Measurements from ENCODE around the gene PTF1A.

Gene PTF1A

DNA sequence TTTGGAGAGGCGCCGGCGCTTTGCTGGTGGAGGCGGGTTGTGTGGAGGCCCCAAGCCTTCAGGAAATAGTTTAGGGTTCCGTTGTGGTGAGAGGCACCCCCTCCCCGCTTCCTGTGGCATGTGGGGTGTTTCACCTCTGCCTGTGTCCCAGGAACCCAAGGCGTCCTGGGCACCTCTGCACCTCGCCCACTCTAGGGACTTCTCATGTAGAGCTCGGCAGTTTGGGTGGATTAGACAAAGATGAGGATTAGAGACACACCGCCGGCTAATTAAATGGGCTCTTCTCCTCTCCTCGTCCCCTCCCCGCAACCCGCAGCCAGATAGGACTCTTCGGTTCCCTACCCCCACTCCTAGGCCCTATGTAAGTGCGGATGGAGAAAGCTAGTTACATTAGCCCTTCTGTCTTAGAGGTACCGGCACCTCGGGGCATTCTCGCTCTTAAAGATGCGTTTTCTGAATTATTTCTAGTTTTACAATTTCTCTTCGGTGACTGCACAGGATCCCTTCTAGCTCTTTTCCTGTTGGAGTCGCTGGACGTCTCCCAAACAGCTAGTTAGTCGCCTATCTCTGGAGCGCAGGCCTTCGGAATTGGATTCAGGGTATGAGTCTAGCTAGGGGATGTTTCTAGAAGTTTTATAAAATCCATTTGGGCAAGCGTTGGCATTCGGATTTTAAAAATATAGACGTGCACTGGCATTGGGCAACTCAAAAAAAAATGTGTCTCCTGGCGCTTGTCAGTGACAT, 7.8 kb downstream of the PTF1A start:
- TF ChIP-seq, protein P1, sequence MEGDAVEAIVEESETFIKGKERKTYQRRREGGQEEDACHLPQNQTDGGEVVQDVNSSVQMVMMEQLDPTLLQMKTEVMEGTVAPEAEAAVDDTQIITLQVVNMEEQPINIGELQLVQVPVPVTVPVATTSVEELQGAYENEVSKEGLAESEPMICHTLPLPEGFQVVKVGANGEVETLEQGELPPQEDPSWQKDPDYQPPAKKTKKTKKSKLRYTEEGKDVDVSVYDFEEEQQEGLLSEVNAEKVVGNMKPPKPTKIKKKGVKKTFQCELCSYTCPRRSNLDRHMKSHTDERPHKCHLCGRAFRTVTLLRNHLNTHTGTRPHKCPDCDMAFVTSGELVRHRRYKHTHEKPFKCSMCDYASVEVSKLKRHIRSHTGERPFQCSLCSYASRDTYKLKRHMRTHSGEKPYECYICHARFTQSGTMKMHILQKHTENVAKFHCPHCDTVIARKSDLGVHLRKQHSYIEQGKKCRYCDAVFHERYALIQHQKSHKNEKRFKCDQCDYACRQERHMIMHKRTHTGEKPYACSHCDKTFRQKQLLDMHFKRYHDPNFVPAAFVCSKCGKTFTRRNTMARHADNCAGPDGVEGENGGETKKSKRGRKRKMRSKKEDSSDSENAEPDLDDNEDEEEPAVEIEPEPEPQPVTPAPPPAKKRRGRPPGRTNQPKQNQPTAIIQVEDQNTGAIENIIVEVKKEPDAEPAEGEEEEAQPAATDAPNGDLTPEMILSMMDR (IDR thresholded peaks at IDR 0.05; ENCODE audit: low read depth, low read length), result no peak
- H3K4me3 ChIP-seq (ENCODE audit: low read depth, low read length), result no peak overlapping the region

DNA sequence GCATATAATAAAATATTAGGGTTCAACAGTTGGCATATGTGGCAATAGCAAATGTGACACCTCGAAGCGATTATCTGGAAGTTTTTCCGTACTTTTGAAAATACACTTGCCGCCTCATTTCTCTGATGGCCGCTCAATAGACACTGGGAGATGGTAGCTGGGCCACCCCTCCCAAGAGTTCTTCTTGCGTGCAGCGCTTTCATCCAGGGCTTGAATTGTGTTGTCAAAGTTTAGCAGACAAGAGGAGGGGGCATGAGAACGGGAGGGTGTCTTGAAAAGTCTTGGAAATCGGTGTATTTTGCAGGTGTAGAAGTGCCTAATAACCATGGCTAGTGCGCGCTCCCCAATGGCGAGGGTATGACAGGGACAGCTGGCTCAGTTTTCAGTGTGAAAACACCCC, 8.5 kb downstream of the PTF1A start:
- TF ChIP-seq, protein P1 (IDR thresholded peaks at IDR 0.05; ENCODE audit: low read depth, low read length), result no peak
- H3K4me3 ChIP-seq (ENCODE audit: low read depth, low read length), result no peak overlapping the region

DNA sequence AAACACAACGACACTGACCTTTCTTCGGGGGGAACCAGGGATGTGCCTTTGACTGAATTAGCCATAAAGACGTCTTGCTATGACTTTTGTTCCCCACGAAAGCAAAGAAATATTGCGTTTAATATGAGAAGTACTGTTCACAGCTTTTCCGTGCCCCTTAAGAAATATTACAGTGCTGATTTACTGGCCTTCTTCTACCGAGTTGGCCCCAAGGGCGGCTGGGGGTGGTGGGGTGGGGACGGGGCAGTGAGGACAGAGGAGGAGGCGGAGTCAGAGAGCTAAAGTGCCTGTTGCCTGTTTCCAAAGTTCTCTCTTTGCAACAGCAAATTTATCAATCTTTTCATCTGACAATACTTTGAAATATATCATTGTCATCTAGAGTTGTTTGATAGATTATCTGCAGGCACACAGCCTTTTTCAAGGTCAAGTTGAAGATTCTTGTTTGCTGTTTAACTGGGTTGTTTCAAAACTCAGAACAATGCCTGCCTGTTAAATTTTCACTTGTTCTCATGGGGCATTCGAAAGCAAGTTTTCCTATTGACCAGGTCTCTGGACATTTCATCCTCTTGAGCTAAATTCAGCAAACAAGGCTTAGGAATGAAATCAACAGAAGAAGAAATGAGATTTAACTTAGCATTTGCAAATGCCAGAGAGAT, 9.0 kb downstream of the PTF1A start:
- no peak overlapping the region for H3K4me3 ChIP-seq (ENCODE audit: low read depth, low read length)
- TF ChIP-seq, protein P1 (IDR thresholded peaks at IDR 0.05; ENCODE audit: low read depth, low read length), result no peak

GRCh38 chr10:23201837-23202236, 9.7 kb downstream of the PTF1A start:
- TF ChIP-seq, protein P1 (IDR thresholded peaks at IDR 0.05; ENCODE audit: low read depth, low read length), result no peak
- H3K4me3 ChIP-seq (ENCODE audit: low read depth, low read length), result no peak overlapping the region

DNA sequence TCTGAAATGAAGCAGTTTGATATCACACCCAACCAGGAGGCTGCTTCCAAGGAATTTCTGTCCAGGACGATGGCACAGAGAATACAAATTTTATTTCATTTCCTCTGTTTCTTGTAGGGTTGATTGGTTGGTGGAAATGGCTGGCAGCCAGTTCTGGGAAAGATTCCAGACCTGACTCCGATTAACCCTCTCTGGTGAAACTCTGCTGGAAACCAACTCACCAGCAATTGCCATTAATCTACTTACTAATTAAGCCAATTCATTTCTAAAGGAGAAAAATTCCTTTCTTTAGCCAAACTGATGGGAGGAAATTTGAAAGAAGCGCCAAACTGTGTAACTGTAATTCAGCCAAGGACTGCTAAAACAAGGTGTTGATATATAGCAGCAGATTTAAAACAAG, 10.7 kb downstream of the PTF1A start:
- no peak overlapping the region for H3K4me3 ChIP-seq (ENCODE audit: low read depth, low read length)
- TF ChIP-seq, protein P1 (IDR thresholded peaks at IDR 0.05; ENCODE audit: low read depth, low read length), result no peak

DNA sequence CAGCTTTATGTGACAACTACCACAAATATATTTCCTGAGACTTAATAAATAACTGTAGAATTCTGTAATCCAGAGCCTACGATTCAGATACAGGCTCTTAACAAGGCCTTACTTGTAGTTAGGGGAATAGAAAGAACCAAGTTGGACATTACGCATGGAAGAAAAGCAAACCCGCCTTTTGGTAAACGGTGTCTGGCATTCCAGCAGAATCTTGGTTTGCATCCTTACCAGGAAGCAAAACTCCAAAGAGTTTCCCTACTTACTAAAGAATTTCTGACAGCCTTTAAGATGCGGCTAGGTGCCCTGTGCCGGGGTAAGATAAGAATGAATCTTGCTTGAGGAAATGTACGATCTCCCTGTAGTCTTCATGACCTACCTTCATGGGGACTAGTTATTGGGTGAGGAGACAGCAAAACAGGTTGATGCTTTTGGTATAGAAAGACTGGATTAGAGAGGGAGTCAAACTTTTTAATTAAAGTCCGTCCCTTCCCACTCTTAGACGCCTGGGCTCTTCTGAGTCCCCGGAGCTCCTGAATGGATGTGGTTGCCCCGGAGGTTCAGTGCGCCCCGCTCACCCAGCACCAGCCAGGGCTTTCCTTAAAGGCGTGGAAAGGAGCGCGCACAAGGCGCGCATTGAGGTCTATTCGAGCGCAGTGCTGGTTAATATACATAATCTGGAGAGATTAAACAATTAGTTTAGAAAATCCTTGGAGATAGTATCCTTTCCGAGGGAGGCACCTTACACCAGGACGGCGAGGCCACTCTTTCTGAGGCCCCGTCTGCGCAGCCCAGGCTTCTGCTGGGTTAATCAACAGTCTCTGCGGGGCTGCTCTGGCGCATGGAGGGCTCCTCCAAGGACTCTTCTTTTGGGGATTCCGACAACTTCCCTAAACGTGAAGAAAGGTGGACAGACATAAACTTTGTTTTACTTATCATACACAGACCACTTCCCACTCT, 11.5 kb downstream of the PTF1A start:
- no peak overlapping the region for H3K4me3 ChIP-seq (ENCODE audit: low read depth, low read length)
- TF ChIP-seq, protein P1 (IDR thresholded peaks at IDR 0.05; ENCODE audit: low read depth, low read length), result no peak

Measured in WI38 (cell line).